ENCODE results near the gene RIN3.

Gene RIN3

GRCh38 chr14:92494512-92494911 is 19.1 kb upstream of the RIN3 start:
- no peak for DNase-seq (ENCODE audit: extremely low read depth, low read depth)

GRCh38 chr14:92495027-92495426 is 18.6 kb upstream of the RIN3 start:
- no peak for DNase-seq (ENCODE audit: extremely low read depth, low read depth)
- TF ChIP-seq CTCF (IDR thresholded peaks at IDR 0.05; ENCODE audit: low read depth, low read length) = no peak

More at GRCh38 chr14:92494512-92494911, 19.1 kb upstream of the RIN3 start:
- TF ChIP-seq CTCF (IDR thresholded peaks at IDR 0.05; ENCODE audit: low read depth, low read length) = no peak

GRCh38 chr14:92496191-92496857 is 17.3 kb upstream of the RIN3 start:
- TF ChIP-seq CTCF (IDR thresholded peaks at IDR 0.05; ENCODE audit: low read depth, low read length) = no peak

GRCh38 chr14:92497391-92497790 is 16.2 kb upstream of the RIN3 start:
- no peak for TF ChIP-seq CTCF (IDR thresholded peaks at IDR 0.05; ENCODE audit: low read depth, low read length)
- DNase-seq (ENCODE audit: extremely low read depth, low read depth) = no peak

More at GRCh38 chr14:92496191-92496857, 17.3 kb upstream of the RIN3 start:
- DNase-seq (ENCODE audit: extremely low read depth, low read depth) = no peak

GRCh38 chr14:92499234-92499633 is 14.3 kb upstream of the RIN3 start:
- no peak for TF ChIP-seq CTCF (IDR thresholded peaks at IDR 0.05; ENCODE audit: low read depth, low read length)
- DNase-seq (ENCODE audit: extremely low read depth, low read depth) = no peak

- DNase-seq (ENCODE audit: extremely low read depth, low read depth) = no peak
- no peak for TF ChIP-seq CTCF (IDR thresholded peaks at IDR 0.05; ENCODE audit: low read depth, low read length)
Observed at GRCh38 chr14:92500491-92500941, 13.1 kb upstream of the RIN3 start.

- no peak for TF ChIP-seq CTCF (IDR thresholded peaks at IDR 0.05; ENCODE audit: low read depth, low read length)
- DNase-seq (ENCODE audit: extremely low read depth, low read depth) = peak; percentile 59
Observed at GRCh38 chr14:92501891-92502351, 11.7 kb upstream of the RIN3 start.
